Effector CD4-positive, alpha-beta T cell (primary cell): ENCODE data around the gene NDST3.

Experiments used
- DNase-seq: peaks from one replicate; pipeline ENCODE4 v3.0.0-alpha.2; 2020

NDST3 gene

DNA sequence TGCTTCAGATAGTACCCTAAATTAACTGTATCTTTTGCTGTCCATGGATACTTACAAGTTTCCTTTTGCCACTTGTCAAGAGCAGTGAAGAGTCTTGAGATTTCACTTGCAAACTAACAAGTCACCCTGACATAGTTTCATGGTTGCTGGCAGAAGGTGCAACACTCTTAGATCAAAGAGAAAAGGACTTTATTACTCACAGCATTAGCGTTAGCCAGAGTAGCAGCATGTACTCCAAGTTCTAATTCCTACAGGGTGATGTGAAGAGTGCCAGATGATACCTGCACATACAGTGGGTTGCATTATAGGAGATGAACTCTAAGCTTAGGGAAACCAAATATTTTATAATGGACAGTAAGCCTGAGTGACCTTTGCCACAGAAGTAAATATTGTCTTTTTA, 47.9 kb downstream of the NDST3 start:
- no peak for DNase-seq

DNA sequence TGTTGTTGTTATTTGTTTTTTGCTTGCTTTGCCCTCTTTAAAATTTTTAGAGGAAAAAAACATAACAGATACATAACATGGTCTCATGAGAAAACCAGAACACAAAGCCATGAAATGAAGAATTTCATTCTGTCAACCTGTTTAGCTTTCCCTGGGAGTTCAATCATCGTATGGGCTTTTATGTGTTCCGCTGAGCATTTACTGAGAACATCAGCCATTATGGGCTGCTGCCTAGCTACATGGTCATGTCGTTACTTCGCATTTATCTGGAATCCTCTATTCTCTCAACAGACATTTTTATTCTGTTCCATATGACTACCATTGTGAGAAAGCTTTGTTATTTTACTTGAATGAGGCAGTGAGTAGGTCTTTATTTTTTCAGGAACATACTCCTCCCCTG, 51.4 kb downstream of the NDST3 start:
- no peak for DNase-seq

DNA sequence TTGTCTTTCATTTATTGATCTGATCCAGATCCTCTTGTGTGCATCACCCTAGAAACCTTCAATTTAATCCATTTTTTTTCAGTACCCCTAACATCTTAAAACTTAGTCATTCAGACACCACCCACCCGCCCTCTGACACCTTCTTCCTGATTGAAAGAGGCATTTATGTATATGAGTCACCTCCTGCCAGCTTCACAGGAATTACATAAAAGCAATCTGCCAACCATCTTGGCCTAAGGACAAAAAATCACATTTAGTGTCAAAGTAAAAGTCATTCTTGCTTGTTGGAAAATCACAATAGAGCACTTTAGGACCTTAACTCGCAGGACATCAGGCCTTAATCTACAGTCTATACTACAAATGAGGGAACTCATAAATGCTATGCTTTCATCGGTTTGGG, 52.1 kb downstream of the NDST3 start:
- DNase-seq: no peak

DNA sequence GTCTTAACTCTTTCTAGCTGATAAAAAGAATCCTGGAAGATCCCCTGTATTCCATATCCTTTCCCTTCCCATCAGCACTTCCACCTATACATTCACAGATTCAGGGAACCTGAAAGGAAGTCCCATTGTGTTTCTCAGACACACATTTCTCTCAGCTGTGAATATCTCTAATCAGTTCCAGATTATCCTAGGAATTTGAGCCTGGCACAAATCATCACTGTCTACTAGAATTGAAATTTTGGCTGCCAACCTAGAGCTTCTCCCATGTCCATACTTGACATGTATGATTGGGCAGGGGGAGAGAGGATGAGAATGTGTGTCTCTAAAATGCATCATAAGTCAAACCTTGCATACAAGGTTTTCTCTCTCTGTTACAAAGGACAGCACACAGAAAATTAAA, 53.1 kb downstream of the NDST3 start:
- DNase-seq: no peak

DNA sequence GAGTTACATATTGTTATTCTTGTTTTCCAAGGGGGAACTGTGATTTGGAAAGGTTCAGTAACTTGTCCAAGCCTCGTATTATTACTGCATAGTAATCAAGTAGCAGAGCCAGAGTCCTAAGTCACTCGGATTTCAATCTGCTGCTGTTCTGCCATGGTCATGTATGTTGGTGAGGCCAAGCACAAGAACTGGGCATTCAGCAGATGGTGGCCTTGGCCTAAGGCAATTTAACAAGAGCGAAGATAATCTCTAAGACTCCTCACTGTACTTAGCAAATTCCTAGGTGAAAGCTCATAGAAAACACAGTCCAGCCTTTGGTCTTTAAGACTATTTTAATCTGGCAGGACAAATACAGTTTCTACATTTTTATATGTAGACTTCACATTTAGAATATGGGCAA, 64.8 kb downstream of the NDST3 start:
- no peak for DNase-seq

DNA sequence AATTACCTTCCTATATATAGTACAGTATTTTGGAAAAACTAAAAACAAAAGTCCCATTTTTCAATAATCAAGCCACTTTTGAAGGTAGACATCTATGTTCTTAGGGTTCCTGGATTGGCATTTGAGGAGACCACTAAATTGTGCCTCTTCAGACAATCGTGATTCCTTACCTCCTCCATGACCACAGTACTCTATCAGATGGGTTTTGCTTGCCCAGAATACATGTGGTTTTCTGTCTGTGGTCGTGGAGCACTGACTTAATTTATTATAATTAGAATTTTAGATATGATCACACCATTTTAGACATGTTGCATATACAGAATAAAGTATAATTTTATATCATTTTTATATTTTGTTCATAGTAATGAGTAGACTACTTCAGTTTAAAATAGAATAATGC, 67.9 kb downstream of the NDST3 start:
- DNase-seq: no peak

DNA sequence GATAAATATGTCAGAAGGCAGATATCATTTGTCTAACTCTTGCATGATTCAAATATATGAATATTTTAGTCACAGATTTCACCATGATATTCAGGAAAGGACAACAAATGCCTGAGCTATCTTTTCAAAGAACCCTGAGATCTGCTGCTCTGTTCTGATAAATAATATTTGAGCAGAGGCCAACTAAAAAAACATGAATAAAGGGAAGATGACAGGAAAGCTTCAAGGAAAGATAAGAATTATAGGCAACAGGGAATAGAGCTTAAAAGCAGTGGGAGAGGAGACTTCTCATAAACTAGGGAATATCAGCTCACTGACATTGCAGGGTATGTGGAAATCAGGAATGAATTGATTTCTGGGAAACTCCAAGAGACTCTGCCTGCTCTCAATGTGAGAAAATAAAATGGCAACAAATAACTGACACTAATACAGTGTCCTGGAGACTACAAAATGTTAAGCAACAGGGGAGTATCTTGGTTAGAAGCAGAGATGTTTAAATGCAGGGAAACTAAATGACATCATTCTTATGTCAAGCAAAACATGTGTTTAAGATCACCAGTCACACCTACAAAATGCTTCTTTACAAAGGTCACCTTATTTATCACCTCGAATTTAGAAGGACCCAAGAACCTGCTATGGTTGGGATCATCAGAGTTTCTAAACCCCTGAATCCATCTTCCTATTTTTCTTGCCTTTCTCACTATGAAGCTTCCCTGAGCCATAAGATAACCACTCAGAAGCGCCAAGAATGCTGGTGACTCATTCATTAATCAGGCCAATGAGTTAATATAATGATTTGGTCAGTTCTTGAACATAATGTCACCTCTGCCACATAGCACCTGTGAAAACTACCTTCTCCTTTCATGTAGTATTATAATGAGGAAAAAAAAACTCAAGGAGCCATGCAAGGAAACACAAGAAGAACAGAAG, 78.1 kb downstream of the NDST3 start:
- DNase-seq: no peak

DNA sequence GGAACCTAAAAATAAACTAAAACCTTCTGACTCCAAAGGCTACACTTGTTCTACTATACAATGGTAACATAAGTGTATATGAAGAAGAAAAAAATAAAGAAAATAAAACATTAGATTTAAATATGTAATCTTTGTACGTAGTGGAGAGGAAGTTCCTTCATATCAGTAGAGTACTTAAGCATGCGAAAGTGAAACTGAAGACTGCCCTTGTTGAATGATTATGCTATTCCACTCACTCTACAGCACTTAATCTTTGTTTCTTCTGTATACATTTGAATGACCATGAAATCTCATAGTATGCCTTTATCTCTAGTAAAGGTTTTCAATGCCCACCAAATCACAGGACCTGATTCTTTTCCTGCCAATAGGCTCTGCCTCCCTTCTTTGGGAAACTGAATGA, 78.9 kb downstream of the NDST3 start:
- DNase-seq: no peak

DNA sequence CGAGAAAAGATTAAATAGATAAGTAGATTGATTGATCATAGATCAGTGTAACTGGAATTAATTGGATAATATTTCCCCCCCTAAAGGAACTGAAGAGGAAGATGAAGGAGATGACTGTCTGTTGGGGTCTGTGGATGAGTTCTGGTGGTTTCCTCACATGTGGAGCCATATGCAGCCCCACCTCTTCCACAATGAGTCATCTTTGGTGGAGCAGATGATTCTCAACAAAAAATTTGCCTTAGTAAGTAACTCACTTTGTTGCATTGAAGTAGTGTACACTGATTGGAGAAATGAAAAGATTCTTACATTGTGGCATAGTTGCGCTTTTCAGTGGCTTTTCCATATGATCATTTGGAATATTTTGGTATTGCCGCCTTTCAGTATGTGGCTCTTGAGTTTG, 80.4 kb downstream of the NDST3 start:
- DNase-seq: no peak

DNA sequence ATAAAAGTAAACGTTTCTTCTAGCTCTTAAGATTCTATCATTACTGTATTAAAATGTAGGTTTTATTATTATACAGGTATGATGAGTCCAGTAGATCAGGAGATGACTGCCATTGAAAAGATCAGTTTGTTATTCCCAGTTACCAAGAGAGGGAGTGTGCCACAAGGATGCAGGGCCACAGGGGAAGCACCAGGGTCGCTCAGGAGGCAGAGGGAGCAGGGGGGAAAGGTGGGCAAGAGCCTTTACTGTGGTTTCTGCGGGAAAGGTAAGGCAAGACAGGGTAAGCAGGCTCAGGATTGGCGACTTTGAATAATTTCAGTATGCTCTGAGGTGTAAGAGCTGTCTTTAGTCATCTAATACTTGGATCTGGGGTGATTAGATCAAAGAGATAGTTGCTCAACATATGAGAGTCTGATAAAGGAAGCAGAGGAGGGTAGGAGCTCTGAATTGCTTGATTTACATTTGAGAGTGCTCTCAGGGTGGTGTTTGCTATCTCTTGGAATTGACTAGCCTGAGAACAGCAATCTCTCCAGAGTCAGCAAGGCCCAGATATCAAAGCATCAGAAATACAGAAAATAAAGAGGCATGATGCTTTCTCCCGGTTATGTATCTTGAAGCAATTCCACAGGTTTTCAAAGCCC, 86.0 kb downstream of the NDST3 start:
- DNase-seq: no peak

DNA sequence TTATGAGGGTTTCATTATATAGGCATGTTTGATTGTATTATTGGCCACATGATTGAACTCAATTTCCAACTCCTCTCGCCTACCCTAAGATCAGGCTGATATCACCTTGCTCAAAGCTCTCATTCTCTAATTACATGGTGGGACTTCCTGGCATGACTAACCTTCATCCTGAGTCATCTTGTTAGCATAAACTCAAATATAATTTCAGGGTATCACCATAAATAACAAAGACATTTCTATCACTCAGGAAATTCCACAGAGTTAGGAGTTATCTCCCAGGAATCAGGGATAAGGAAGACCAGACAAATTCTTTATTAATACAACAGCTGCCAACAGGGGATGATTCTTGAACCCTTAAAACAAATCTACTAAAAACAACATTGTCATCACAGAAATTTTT, 90.7 kb downstream of the NDST3 start:
- no peak for DNase-seq

DNA sequence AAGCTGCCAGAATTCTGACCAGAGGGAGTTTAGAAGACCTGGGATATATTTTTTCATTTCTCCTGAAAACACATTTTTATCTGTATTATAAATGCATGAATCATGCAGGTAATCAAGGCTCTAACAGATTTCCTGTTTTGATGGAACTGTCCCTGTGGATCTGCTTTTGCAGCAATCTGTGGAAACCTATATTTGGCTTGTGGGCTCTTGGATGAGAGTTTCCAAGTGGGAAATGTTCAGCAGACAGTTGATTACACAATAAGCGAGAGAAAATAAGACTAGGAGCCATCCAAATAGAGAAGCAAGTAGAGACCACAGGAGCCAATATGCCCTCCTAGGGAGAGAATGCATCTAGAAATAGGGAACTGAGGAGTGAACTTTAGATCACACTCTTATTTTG, 105.0 kb downstream of the NDST3 start:
- DNase-seq: no peak

DNA sequence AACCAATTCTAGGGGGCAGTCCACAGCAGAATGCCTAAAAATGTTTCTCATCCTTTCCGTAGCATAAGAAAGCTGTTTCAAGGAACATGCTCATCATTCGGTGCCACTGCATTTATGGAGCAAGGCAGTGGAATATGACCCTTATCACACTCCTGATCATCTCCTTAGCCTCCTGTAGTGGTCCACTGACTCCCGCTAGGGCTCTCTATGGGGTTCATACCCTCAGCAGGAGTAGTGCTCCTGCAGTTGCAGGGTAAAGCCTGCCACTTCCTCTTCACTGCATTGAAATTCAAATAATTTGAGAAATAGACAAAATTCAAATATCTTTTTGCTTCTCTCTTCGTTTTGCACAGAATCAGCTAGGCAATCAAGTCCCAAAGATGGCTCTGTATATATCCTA, 107.0 kb downstream of the NDST3 start:
- no peak for DNase-seq

DNA sequence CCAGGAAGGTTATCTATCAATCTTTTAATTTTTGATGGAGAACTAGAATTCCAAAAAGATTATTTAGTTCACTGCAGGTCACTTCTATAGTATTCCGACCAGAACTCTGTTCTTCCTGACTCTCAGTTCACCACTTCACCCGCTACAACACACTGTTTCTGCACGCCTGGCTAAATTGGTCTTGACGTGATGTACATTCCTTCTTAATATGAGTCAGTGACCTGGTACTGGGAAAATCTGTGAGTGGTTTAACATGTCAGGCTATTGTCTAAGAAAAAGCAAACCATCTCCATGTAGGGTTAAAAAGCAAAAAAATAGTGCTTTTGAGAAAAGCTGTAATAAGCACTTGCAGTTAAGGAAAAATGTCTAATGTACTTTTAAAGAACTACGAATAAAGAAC, 120.4 kb downstream of the NDST3 start:
- no peak for DNase-seq

DNA sequence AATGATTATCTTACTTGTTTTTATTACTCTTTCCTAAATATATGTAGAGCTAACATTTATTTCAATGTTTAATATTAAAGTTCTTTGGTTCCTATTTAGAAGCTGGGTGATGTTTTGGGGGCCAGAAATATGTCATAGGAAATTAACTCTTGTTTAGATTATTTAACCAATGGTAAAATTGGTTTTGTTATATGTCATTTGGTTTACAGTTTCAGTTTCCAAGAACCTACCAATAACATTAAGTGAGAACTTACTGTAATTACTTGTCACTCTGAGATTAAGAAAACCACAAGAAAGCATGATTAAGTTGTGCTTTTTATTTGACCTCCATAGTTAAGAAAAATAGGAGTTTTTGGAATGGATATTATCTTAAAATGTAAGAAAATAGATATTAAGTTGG, 121.2 kb downstream of the NDST3 start:
- no peak for DNase-seq

DNA sequence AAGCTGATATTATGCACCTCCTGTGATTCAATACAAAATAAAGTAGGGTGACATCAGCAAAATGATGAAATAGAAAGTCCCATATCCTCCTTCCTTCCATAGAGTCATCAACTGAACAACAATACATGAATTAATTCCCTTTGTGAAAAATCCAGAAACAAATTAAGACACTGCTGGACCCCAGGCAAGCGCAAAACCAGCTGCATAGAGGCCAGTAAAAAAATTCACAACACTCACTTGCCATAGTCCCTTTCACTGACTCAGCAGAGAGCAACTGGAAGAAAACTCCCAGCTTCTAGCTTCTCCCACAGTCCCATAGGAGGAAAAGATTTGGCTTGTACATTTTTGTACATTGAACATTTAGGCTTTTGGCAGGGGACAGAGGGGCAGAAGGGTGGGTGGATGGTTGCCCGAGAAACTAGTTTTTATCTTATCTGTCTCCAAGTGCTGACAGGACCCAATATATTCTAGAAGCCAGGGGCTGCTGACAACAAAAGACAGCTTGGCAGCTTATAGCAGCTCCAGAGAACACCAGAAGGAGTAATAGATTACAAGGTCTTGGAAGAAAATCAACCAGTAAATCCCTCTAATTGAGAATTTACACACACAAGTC, 124.6 kb downstream of the NDST3 start:
- no peak for DNase-seq

DNA sequence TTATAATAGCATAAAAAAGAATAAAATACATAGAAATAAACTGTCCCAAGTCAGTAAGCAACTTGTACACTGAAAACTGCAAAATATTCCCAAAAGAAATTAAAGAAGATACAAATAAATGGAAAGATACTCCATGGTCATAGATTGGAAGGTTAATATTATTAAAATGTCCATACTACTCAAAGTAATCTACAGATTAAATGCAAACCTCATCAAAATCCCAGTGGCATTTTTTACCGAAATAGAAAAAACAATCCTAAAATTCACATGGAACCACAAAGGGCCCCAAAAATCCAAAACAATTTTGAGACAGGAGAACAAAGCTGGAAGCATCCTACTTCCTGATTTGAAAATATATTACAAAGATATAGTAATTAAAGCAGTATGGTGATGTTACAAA, 133.0 kb downstream of the NDST3 start:
- no peak for DNase-seq

DNA sequence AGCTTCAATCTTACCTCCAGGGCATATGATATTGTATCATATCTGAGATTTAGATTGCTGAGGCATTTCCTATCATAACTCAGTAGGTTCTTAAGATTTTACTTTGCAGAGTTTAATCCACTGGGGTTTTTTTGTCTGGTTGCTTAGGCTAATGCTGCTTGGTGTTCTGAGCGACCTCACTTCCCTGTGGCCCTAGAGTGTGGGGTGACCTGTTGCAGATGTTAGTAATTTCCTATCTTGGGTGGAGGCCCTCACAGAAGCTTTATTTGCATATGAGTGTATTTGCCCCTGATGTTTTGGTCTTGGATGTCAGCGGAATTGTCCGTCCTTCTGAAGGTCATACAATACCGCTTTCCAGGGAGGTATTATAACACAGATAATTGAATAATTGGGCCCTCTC, 137.1 kb downstream of the NDST3 start:
- no peak for DNase-seq

DNA sequence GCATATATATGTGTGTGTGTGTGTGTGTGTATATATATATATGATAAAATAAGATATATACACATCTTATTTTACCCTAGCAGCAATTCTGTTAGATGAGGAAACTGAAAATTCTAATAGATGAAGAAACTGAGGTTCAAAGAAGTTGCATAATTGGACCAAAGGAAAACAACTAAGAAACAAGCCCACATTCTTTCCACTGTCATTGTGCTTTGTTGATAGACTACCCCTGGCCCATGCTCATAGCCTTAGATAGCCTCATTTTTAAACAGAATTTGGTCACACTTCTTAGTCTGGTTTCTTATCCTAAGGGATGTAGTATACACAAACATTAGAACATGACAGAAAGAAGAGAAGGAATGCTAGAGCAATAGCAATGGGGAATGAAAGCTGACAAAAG, 138.8 kb downstream of the NDST3 start:
- DNase-seq: no peak

DNA sequence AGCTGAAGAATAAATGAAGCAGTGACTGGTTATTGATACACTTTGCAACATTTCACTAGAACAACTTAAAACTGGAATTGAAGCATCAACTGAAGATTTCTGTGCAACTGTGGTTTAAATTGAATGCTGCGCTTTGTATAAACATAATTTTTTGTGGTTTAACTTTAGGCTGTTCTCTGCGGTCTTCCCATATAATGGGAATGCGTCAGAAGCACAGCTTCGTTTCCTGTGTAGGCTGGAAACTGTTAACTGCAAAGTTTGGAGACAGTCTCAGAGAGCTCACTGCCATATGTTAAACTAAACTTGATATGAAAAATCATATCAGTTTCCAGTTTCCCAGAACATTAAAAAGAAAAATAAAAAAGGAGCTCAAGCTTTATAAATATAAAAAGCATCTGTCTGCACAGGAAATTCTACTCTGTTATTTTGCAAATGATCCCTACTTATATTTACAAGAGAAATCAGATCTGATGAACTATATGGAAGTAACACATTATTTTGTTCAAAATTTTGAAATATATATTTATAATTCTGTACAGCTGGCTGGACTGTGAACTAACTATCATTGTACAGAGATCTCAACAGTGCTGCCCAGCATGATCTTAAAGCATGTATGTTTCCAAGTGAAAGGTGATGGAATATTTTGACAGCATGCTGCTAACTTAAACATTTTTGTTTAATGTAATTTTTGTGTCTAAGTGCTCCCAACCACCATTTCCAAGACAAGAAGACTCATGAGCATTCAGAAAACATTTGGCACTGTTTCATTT, 139.9 kb downstream of the NDST3 start:
- no peak for DNase-seq

DNA sequence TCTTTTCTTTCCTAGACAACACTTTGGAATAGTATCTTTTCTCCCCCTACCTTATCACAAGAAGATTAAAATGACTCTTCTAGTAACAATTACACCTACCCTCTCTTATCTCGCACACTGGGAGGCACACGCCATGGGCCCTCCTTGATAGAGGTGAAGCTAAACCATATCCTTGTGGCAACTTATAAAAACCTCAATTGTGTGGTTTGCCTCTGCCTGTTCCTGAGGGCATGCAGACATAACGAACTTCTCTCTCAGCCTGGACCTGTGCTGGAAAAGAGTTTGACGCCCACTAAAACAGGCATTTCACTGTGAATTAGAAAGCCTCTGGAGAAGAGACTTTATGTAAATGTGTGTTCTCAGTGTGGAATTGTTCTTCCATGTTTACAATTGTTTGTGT, 141.2 kb downstream of the NDST3 start:
- DNase-seq: no peak

DNA sequence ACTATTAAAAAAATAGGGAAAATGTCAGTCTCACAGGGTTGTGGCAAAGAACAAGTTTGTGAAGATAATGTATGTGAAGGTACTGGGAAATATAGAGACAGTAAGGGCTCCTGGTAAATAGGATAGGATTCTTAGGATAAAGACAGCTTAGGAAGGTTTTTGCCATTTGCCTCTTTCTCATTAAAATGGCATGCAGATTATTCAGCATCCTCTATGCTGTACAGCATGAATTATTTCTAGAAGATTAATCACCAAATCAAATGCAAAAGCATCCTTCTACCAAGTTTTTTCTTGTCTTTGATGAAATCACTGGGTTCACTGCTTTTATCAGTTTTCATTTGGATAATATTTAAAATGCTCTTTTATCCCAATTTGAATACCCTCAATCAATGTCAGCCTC, 142.8 kb downstream of the NDST3 start:
- no peak for DNase-seq

DNA sequence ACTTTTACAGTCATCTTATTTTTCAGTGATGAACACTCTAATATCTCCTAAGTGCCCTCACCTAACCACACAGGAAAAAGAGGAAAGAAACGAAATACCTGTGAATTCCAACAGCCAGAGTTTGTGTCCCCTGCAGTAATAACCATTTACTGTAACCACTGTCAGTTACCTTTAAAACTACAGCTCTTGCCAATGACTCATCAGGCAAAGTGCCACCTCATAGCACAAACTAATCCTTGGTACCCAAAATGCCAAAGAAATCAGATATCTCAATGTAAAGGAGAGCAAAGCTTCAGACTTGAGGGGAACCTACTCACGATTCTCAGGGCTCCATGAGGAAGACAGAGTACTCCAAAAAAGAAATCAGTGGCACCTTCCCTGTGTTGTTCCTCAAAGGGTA, 146.5 kb downstream of the NDST3 start:
- DNase-seq: no peak
